ENCODE data around the gene PDE9A.

The PDE9A gene

DNA sequence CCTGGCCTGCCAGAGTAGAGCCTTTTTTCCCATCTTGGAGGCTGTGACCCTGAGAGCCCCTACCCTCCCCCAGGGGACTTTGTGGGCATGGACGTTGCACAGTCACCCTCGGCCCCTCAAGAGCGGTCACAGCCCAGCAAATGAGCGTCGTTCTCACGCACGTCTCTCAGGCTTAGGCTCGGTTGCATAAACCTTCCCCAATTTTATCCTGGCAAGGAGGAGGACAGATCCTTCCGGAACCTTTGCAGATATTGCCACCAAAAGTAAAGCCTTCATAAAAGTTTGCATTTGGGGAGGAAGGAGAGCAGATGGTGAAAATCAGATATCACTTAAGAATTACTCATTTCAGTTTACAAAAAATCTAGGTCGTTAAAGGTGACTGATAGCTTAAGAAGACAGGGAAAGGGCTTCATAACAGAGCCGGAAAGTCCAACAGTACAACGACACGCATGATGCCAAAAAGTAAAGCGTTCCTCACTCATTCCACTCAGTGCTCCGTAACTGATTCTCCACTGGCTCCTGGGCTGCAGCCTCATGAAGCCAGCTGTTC is 29.3 kb downstream of the PDE9A start:
- Histone ChIP-seq H3K9me2 (replicated peaks; ENCODE audit: insufficient read depth, low read length) (no peaks in the 10 kb centered on the region), H3K4me1 (ENCODE audit: low read length) (no peaks in the 10 kb centered on the region), H3K79me2 (ENCODE audit: low read length) (no peaks in the 10 kb centered on the region), H3F3A (ENCODE audit: insufficient read depth, low read length) (no peaks in the 10 kb centered on the region), H3K36me3 (replicated peaks; ENCODE audit: insufficient read depth, low read length) (no peaks in the 10 kb centered on the region), H3K4me3 (ENCODE audit: low read length) (no peak overlapping the region), H3K9ac (ENCODE audit: low read length) (no peak overlapping the region), H2AFZ (ENCODE audit: low read length) (no peak overlapping the region), H3K4me2 (ENCODE audit: low read depth, low read length) (no peak overlapping the region), H3K27me3 (replicated peaks; ENCODE audit: insufficient read depth, low read length) (peaks cover 96% of the 10 kb centered on the region), H4K20me1 (ENCODE audit: insufficient read depth, low read length) (no peaks in the 10 kb centered on the region), H3K9me3 (replicated peaks; ENCODE audit: insufficient read depth, low read length) (no peaks in the 10 kb centered on the region), H3K27ac (ENCODE audit: low read length) (no peak overlapping the region)
- no peak for DNase-seq
- no peak for TF ChIP-seq EZH2phosphoT487 (IDR thresholded peaks at IDR 0.05; ENCODE audit: low read length)
- no peak for TF ChIP-seq EZH2 (optimal IDR thresholded peaks at IDR 0.05; ENCODE audit: low read depth, low read length)
- TF ChIP-seq, protein P1, sequence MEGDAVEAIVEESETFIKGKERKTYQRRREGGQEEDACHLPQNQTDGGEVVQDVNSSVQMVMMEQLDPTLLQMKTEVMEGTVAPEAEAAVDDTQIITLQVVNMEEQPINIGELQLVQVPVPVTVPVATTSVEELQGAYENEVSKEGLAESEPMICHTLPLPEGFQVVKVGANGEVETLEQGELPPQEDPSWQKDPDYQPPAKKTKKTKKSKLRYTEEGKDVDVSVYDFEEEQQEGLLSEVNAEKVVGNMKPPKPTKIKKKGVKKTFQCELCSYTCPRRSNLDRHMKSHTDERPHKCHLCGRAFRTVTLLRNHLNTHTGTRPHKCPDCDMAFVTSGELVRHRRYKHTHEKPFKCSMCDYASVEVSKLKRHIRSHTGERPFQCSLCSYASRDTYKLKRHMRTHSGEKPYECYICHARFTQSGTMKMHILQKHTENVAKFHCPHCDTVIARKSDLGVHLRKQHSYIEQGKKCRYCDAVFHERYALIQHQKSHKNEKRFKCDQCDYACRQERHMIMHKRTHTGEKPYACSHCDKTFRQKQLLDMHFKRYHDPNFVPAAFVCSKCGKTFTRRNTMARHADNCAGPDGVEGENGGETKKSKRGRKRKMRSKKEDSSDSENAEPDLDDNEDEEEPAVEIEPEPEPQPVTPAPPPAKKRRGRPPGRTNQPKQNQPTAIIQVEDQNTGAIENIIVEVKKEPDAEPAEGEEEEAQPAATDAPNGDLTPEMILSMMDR (IDR thresholded peaks at IDR 0.05; ENCODE audit: low read length), result no peak

- H2AFZ ChIP-seq (ENCODE audit: low read length), result no peak overlapping the region
- H3K9me2 ChIP-seq (replicated peaks; ENCODE audit: insufficient read depth, low read length), result no peaks in the 10 kb centered on the region
- TF ChIP-seq, protein P1 (IDR thresholded peaks at IDR 0.05; ENCODE audit: low read length), result no peak
- TF ChIP-seq EZH2phosphoT487 (IDR thresholded peaks at IDR 0.05; ENCODE audit: low read length), result no peak
- TF ChIP-seq EZH2 (optimal IDR thresholded peaks at IDR 0.05; ENCODE audit: low read depth, low read length), result no peak
- H3K27me3 ChIP-seq (replicated peaks; ENCODE audit: insufficient read depth, low read length), result peaks cover 96% of the 10 kb centered on the region
- no peaks in the 10 kb centered on the region for H3F3A ChIP-seq (ENCODE audit: insufficient read depth, low read length)
- H3K4me3 ChIP-seq (ENCODE audit: low read length), result no peak overlapping the region
- DNase-seq, result no peak
- no peaks in the 10 kb centered on the region for H4K20me1 ChIP-seq (ENCODE audit: insufficient read depth, low read length)
- no peak overlapping the region for H3K27ac ChIP-seq (ENCODE audit: low read length)
- H3K36me3 ChIP-seq (replicated peaks; ENCODE audit: insufficient read depth, low read length), result no peaks in the 10 kb centered on the region
- no peak overlapping the region for H3K9ac ChIP-seq (ENCODE audit: low read length)
- H3K4me2 ChIP-seq (ENCODE audit: low read depth, low read length), result no peak overlapping the region
- no peaks in the 10 kb centered on the region for H3K79me2 ChIP-seq (ENCODE audit: low read length)
- H3K9me3 ChIP-seq (replicated peaks; ENCODE audit: insufficient read depth, low read length), result no peaks in the 10 kb centered on the region
- no peaks in the 10 kb centered on the region for H3K4me1 ChIP-seq (ENCODE audit: low read length)
Observed at GRCh38 chr21:42683371-42684108, 30.1 kb downstream of the PDE9A start.

DNA sequence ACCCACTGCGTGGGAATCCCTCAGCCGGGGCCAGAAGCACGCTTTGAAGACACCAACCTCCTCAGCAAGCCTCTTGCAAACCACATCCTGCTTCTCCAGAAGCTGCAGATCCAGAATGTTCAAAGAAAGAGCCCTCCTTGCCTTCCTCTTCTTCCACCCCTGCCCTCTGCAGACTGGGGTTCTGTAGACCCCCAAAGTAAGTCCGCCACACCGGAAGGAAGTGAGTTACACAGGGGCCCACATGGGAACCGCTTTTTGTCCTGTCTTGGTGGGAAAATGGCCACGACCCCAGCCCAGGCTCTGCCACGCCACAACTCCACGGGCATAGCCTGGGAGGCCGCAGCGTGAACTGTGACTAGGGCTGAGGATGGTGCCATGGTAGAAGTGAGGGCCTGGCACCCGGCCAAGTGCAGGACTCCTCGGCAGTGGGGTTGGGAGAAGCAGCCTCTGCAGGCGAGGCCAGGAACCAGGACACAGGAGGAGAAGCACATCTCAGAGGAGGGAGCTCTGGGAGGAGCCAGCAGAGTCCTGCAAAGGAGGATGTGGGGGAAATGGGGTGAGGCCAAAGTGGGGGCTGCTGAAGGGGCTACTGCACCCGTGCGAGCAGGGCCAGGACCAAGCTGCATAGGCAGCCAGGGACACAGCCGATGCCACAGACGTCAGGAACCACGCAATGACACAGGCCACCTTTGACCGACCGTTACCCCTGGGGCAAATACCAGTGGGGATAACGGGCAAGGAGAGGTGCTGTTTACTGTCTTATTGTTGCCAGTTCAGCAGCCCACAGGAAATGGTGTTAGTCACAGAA is 30.9 kb downstream of the PDE9A start:
- Histone ChIP-seq H2AFZ (ENCODE audit: low read length) (no peak overlapping the region), H3K27me3 (replicated peaks; ENCODE audit: insufficient read depth, low read length) (peaks cover 97% of the 10 kb centered on the region), H3F3A (ENCODE audit: insufficient read depth, low read length) (no peaks in the 10 kb centered on the region), H3K79me2 (ENCODE audit: low read length) (no peaks in the 10 kb centered on the region), H3K4me2 (ENCODE audit: low read depth, low read length) (no peak overlapping the region), H3K9ac (ENCODE audit: low read length) (no peak overlapping the region), H4K20me1 (ENCODE audit: insufficient read depth, low read length) (no peaks in the 10 kb centered on the region), H3K27ac (ENCODE audit: low read length) (no peak overlapping the region), H3K9me2 (replicated peaks; ENCODE audit: insufficient read depth, low read length) (no peaks in the 10 kb centered on the region), H3K9me3 (replicated peaks; ENCODE audit: insufficient read depth, low read length) (no peaks in the 10 kb centered on the region), H3K36me3 (replicated peaks; ENCODE audit: insufficient read depth, low read length) (no peaks in the 10 kb centered on the region), H3K4me1 (ENCODE audit: low read length) (no peaks in the 10 kb centered on the region), H3K4me3 (ENCODE audit: low read length) (no peak overlapping the region)
- TF ChIP-seq, protein P1 (IDR thresholded peaks at IDR 0.05; ENCODE audit: low read length), result no peak
- no peak for TF ChIP-seq EZH2 (optimal IDR thresholded peaks at IDR 0.05; ENCODE audit: low read depth, low read length)
- TF ChIP-seq EZH2phosphoT487 (IDR thresholded peaks at IDR 0.05; ENCODE audit: low read length), result no peak
- DNase-seq, result no peak
